IMR-90 (cell line): ENCODE measurements around the gene CAMK2B. TPM values are rescaled to one million over a fixed set of nuclear protein-coding genes. Genes with fewer than 3 reads are reported as not detected.

Experiments
- ATAC-seq: fragments of 200-7000 bp; cut with Tn5 transposase; 2 replicates; pipeline ENCODE4 v1.9.1; 2020; ENCODE audit warnings: low read depth, mild to moderate bottlenecking, moderate library complexity
- BruUV-seq: library from RNA; stranded (reverse); fragments of 400-500 nt; replicated peaks from 2 replicates; lab custom pipeline; 2021; lab: Mats Ljungman, UMichigan
- CTCF ChIA-PET: fragments of 300-600 bp; formaldehyde crosslinking; extraction: SDS; loops from one replicate; lab custom pipeline; 2021; ENCODE audit warnings: antibody characterized with exemption; lab: Yijun Ruan, JAX
- POLR2A ChIA-PET: fragments of 300-600 bp; sonication (Branson Sonifier 250); formaldehyde crosslinking; loops from one replicate; lab custom pipeline; 2022; ENCODE audit warnings: antibody characterized with exemption; ENCODE audit not compliant: unreplicated experiment; lab: Charles Lee
- DNase-seq: peaks from one replicate; pipeline ENCODE4 v3.0.0; 2013
- H2AFZ ChIP-seq: replicated peaks from 2 replicates; pipeline ENCODE3; 2013; ENCODE audit warnings: low read length, mild to moderate bottlenecking; ENCODE audit not compliant: poor library complexity
- H2AK5ac ChIP-seq: 2 replicates; pipeline ENCODE4 v1.6.1; 2013; ENCODE audit warnings: low read depth, low read length, inconsistent platforms
- H2AK9ac ChIP-seq: replicated peaks from 2 replicates; pipeline ENCODE3; 2013; ENCODE audit warnings: mild to moderate bottlenecking, low read depth, low read length, moderate library complexity; ENCODE audit not compliant: poor library complexity
- H2BK120ac ChIP-seq: 2 replicates; pipeline ENCODE4 v1.6.1; 2013; ENCODE audit warnings: low read depth, low read length, inconsistent platforms
- H2BK15ac ChIP-seq: 3 replicates; pipeline ENCODE4 v1.6.1; 2013; ENCODE audit warnings: low read depth, low read length, inconsistent platforms
- H2BK20ac ChIP-seq: 2 replicates; pipeline ENCODE4 v1.6.1; 2013; ENCODE audit warnings: low read depth, mild to moderate bottlenecking, inconsistent platforms, low read length, moderate library complexity
- H2BK5ac ChIP-seq: 2 replicates; pipeline ENCODE4 v1.6.1; 2013; ENCODE audit warnings: mild to moderate bottlenecking, low read depth, low read length, inconsistent platforms; ENCODE audit not compliant: poor library complexity, severe bottlenecking
- H3K14ac ChIP-seq: replicated peaks from 2 replicates; pipeline ENCODE4 v1.6.1; 2013; ENCODE audit warnings: low read depth, low read length, inconsistent platforms
- H3K18ac ChIP-seq: 2 replicates; pipeline ENCODE4 v1.6.1; 2013; ENCODE audit warnings: low read depth, low read length, control low read depth
- H3K23ac ChIP-seq: 2 replicates; pipeline ENCODE4 v1.6.1; 2013; ENCODE audit warnings: low read depth, low read length, inconsistent platforms
- H3K27ac ChIP-seq: 2 replicates; pipeline ENCODE4 v1.5.1; 2013; ENCODE audit warnings: mild to moderate bottlenecking, control low read depth, low read length; ENCODE audit not compliant: insufficient read depth
- H3K27me3 ChIP-seq: 2 replicates; pipeline ENCODE4 v1.6.1; 2013; ENCODE audit warnings: low read length; ENCODE audit not compliant: control insufficient read depth, insufficient read depth
- H3K36me3 ChIP-seq: 2 replicates; pipeline ENCODE4 v1.6.1; 2013; ENCODE audit warnings: low read length, mixed read lengths; ENCODE audit not compliant: control insufficient read depth, insufficient read depth
- H3K4ac ChIP-seq: 2 replicates; pipeline ENCODE4 v1.6.1; 2013; ENCODE audit warnings: low read depth, low read length, inconsistent platforms
- H3K4me1 ChIP-seq: 2 replicates; pipeline ENCODE4 v1.6.1; 2013; ENCODE audit warnings: low read length, mixed read lengths; ENCODE audit not compliant: control insufficient read depth, insufficient read depth
- H3K4me2 ChIP-seq: 2 replicates; pipeline ENCODE4 v1.6.1; 2013; ENCODE audit warnings: low read depth, mild to moderate bottlenecking, control low read depth, low read length, moderate library complexity
- H3K4me3 ChIP-seq: 2 replicates; pipeline ENCODE4 v1.5.1; 2013; ENCODE audit warnings: low read depth, mild to moderate bottlenecking, control low read depth, low read length, moderate library complexity; ENCODE audit not compliant: insufficient read depth
- H3K56ac ChIP-seq: 2 replicates; pipeline ENCODE4 v1.6.1; 2013; ENCODE audit warnings: low read length, inconsistent platforms; ENCODE audit not compliant: insufficient read depth; ENCODE audit errors: extremely low read depth
- H3K79me1 ChIP-seq, 2 experiments: 2 replicates each; pipeline ENCODE4 v1.6.1; 2013; ENCODE audit warnings: low read length in 2 of 2, inconsistent platforms in 1 of 2, low read depth in 1 of 2
- H3K9ac ChIP-seq: 2 replicates; pipeline ENCODE4 v1.6.1; 2013; ENCODE audit warnings: low read depth, low read length, control low read depth
- H3K9me1 ChIP-seq: 2 replicates; pipeline ENCODE4 v1.6.1; 2013; ENCODE audit warnings: low read length, inconsistent platforms; ENCODE audit not compliant: insufficient read depth
- H3K9me3 ChIP-seq: 2 replicates; pipeline ENCODE4 v1.6.1; 2013; ENCODE audit warnings: low read length; ENCODE audit not compliant: control insufficient read depth, insufficient read depth
- H4K20me1 ChIP-seq: 2 replicates; pipeline ENCODE4 v1.6.1; 2013; ENCODE audit warnings: low read length, inconsistent platforms; ENCODE audit not compliant: insufficient read depth
- H4K5ac ChIP-seq: 2 replicates; pipeline ENCODE4 v1.6.1; 2013; ENCODE audit warnings: mild to moderate bottlenecking, low read depth, low read length, control low read depth
- H4K8ac ChIP-seq, 2 experiments: 2 replicates each; pipeline ENCODE4 v1.6.1; 2013; ENCODE audit warnings: low read depth in 2 of 2, low read length in 2 of 2, control low read depth in 1 of 2, inconsistent platforms in 1 of 2
- H4K91ac ChIP-seq: 2 replicates; pipeline ENCODE4 v1.6.1; 2013; ENCODE audit warnings: low read depth, low read length, inconsistent platforms; ENCODE audit not compliant: insufficient read depth
- CEBPB ChIP-seq: IDR thresholded peaks from 2 replicates; pipeline ENCODE4 v1.6.1; 2012; ENCODE audit warnings: low read depth, low read length, improper control_type of control experiment
- CHD1 ChIP-seq: IDR thresholded peaks from 2 replicates; pipeline ENCODE4 v1.6.1; 2012; ENCODE audit warnings: low read depth, low read length, improper control_type of control experiment
- CTCF ChIP-seq: conservative IDR thresholded peaks from 2 replicates; pipeline ENCODE4 v1.5.1; 2012; ENCODE audit warnings: mild to moderate bottlenecking, low read depth, low read length, improper control_type of control experiment
- FOS ChIP-seq: fragments of 150-350 bp; IDR thresholded peaks from 2 replicates; pipeline ENCODE4 v1.6.1; 2016; ENCODE audit warnings: low read depth, low read length
- MAFK ChIP-seq: IDR thresholded peaks from 2 replicates; pipeline ENCODE4 v1.6.1; 2012; ENCODE audit warnings: low read depth, low read length, improper control_type of control experiment
- MAZ ChIP-seq: IDR thresholded peaks from 2 replicates; pipeline ENCODE4 v1.6.1; 2012; ENCODE audit warnings: low read depth, mild to moderate bottlenecking, low read length, improper control_type of control experiment, moderate library complexity, borderline replicate concordance
- MXI1 ChIP-seq: IDR thresholded peaks from 2 replicates; pipeline ENCODE4 v1.6.1; 2012; ENCODE audit warnings: low read depth, mild to moderate bottlenecking, low read length, moderate library complexity, borderline replicate concordance
- RAD21 ChIP-seq: IDR thresholded peaks from 2 replicates; pipeline ENCODE4 v1.6.1; 2012; ENCODE audit warnings: low read length, improper control_type of control experiment
- USF2 ChIP-seq: fragments of 150-350 bp; IDR thresholded peaks from 2 replicates; pipeline ENCODE4 v1.6.1; 2017; ENCODE audit warnings: mild to moderate bottlenecking, antibody characterized with exemption, low read length, low read depth
- WGBS, 2 experiments: methylation state at CpG; one replicate each; pipeline versions ENCODE4 v1.1.5 to v1.1.7; 2013; ENCODE audit warnings: missing lambda C conversion rate in 2 of 2; ENCODE audit not compliant: insufficient read length in 1 of 2; ENCODE audit errors: extremely low coverage in 2 of 2; 5-methylcytosine and 5-hydroxymethylcytosine counted together
- dilution Hi-C: fragments of 300-500 bp; cut with HindIII; formaldehyde crosslinking; loops from one replicate; pipeline ENCODE4 v1.14.3; 2018; ENCODE audit warnings: low sequenced_read_pairs; ENCODE audit not compliant: unreplicated experiment
- in situ Hi-C: fragments of 300-500 bp; cut with MboI; formaldehyde crosslinking; loops from 3 replicates; pipeline ENCODE4 v1.14.3; 2019; ENCODE audit warnings: low sequenced_read_pairs, inconsistent platforms, mixed read lengths
- intact Hi-C: fragments of 100-400 bp; cut with micrococcal nuclease; formaldehyde crosslinking; loops from 2 replicates; pipeline ENCODE4 v1.10.0; 2022
- polyA plus RNA-seq, 3 experiments: library from polyadenylated mRNA; depleted of rRNA; stranded (reverse); fragments of >200 nt; gene quantifications; 2 replicates each; pipeline ENCODE4 v1.2.3, GENCODE V29; 2012; ENCODE audit warnings: low replicate concordance in 1 of 3
- total RNA-seq: library from RNA; depleted of rRNA; stranded (reverse); fragments of >200 nt; gene quantifications from 2 replicates; pipeline ENCODE4 v1.2.3, GENCODE V29; 2012
- TF ChIP-seq, protein P1 (sequence below): fragments of 150-350 bp; IDR thresholded peaks from 2 replicates; pipeline ENCODE4 v1.6.1; 2016; ENCODE audit warnings: low read depth, mild to moderate bottlenecking, low read length, moderate library complexity, borderline replicate concordance

Gene CAMK2B
- total and polyA plus RNA-seq, 2 of the 4 experiments (the other 2 are of a cell fraction): 0.18 to 0.36 TPM

GRCh38 chr7:44213877-44214388 lies 111.5 kb downstream of the CAMK2B start:
- no TSS peak for BruUV-seq
- Histone ChIP-seq H2BK120ac (no peak overlapping the region), H4K20me1 (peaks cover 12% of the 10 kb centered on the region), H2BK20ac (no peak overlapping the region), H2BK5ac (no peak overlapping the region), H4K91ac (no peak overlapping the region), H3K4me2 (no peak overlapping the region), H3K9me1 (no peaks in the 10 kb centered on the region; the same call in 1 of the 2 replicates), H2AFZ (no peak overlapping the region), H3K79me1 (peaks cover 8 to 16% of the 10 kb centered on the region in 2 experiments), H3K23ac (no peak overlapping the region), H2BK15ac (no peak overlapping the region), H3K36me3 (peaks cover 46% of the 10 kb centered on the region), H3K4ac (no peak overlapping the region), H3K9ac (no peak overlapping the region), H3K56ac (no peak overlapping the region), H3K14ac (no peak overlapping the region), H3K4me3 (no peak overlapping the region), H3K4me1 (no peaks in the 10 kb centered on the region), H2AK9ac (no peak overlapping the region), H3K27me3 (no peaks in the 10 kb centered on the region), H3K9me3 (peaks cover 2% of the 10 kb centered on the region), H3K27ac (no peak overlapping the region), H3K18ac (no peak overlapping the region), H4K5ac (no peak overlapping the region), H2AK5ac (no peak overlapping the region), H4K8ac (no peak overlapping the region)
- ATAC-seq (no peak), DNase-seq (no peak)
- WGBS, 2 experiments: 100% methylated on average over 1 of the region's 9 CpGs; no CpG with 5 or more reads in 1 of the 2 experiments
- in situ Hi-C loops (no loop called here), dilution Hi-C loops (no loop called here), intact Hi-C loops (no loop called here)
- TF ChIP-seq, protein P1, sequence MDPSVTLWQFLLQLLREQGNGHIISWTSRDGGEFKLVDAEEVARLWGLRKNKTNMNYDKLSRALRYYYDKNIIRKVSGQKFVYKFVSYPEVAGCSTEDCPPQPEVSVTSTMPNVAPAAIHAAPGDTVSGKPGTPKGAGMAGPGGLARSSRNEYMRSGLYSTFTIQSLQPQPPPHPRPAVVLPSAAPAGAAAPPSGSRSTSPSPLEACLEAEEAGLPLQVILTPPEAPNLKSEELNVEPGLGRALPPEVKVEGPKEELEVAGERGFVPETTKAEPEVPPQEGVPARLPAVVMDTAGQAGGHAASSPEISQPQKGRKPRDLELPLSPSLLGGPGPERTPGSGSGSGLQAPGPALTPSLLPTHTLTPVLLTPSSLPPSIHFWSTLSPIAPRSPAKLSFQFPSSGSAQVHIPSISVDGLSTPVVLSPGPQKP: no peak
- TF ChIP-seq MAFK (no peak), MAZ (no peak), CHD1 (no peak), CTCF (no peak), FOS (no peak), MXI1 (no peak), CEBPB (no peak), RAD21 (no peak), USF2 (no peak)
- POLR2A ChIA-PET: no interaction called here
- CTCF ChIA-PET: interaction anchor here (1.0 kb wide), 1 partner anchor 9 kb away, joined by 3 read pairs; no protein-coding TSS in a partner anchor
